IPS-18c (cell line): ENCODE data around the gene ELL2.
"Not testable (repeated sequence)": the region's sequence is repeated elsewhere in the genome, so short reads cannot be mapped to it uniquely, and the experiment has no call there.

Source experiments
- H3K4me3 ChIP-seq: 2 replicates; pipeline ENCODE4 v1.7.0; 2013; ENCODE audit warnings: low read depth, mild to moderate bottlenecking, low read length, moderate library complexity; ENCODE audit not compliant: insufficient read depth
- H3K9me3 ChIP-seq: one replicate; pipeline ENCODE4 v1.6.1; 2013; ENCODE audit warnings: mild to moderate bottlenecking, low read length, moderate library complexity; ENCODE audit not compliant: control insufficient read depth, insufficient read depth

The ELL2 gene

DNA sequence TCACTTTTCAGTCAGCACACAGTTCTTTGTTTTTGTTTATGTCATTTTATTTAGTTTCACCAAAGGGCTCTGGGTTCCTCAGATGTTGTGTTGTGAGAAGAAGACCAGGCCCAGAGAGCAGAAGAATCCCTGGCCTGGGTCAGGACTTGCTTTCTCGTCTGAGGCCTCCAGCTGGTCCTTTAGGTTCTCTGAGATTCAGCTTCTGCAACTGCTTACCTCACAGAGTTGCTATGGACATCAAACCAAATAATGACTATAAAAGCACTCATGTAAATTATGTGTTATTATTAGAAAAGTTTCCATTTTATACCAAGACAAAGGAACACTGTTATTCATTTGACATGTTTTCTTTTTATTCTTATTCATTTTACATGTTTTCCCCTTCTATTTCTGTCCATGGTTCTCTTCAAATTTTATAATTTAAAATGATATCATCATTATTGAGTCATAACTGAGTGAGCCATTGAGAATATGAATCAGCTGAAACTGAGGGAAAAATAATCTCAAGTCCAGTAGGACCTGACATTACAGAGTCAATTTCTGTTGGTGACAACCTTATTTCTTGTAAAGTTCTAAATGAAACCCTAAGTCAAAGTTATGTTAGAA, 95.1 kb downstream of the ELL2 start:
- Histone ChIP-seq H3K9me3 (no peaks in the 10 kb centered on the region), H3K4me3 (no peak overlapping the region)

DNA sequence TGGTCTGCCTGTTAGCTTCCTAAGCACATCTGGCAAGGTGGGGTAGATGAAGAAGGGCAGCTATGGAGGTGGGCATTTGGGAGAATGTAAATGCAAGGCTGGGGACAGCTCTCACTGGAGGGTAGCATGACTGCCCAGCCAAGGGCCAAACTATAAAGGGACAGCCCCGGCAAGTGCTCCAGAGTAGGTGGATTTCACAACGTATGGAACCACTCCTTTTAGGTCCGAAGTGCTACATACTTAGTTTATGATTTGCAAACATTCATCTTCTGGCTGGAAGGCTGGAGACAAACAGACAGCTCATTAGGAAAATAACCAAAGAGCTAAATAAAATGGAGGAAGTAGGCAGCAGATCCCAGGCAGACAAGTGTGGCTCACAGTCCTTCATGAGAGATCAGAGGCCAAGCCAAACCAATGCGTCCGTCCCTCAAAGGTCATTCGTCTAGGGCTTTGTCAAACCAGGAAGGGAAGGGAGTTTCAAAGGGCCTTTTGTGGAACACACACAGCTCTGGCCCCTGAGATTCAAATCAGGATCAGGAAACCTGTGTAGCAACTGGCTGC, 96.6 kb downstream of the ELL2 start:
- Histone ChIP-seq H3K4me3 (no peak overlapping the region), H3K9me3 (no peaks in the 10 kb centered on the region)

GRCh38 chr5:95864456-95864855, 97.2 kb downstream of the ELL2 start:
- Histone ChIP-seq H3K4me3 (no peak overlapping the region), H3K9me3 (no peaks in the 10 kb centered on the region)

DNA sequence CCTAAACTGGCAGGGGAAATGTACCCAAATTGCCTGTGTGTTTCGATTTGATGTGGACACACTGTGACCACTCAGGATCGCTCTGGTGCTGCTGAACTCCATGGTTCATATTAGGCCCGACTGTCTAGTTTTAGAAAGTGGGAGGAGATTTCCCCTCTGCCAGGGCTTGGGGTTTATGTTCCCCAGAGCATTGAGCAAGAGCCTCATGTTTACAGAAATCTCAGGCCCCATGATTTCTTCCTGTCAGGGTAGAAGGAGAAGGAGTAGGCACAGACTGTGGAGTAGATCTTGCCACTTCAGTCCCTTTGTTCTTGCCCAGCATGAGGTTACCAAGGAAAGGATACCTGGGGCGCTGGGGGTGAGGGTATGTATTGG, 98.3 kb downstream of the ELL2 start:
- H3K4me3 ChIP-seq = no peak overlapping the region

DNA sequence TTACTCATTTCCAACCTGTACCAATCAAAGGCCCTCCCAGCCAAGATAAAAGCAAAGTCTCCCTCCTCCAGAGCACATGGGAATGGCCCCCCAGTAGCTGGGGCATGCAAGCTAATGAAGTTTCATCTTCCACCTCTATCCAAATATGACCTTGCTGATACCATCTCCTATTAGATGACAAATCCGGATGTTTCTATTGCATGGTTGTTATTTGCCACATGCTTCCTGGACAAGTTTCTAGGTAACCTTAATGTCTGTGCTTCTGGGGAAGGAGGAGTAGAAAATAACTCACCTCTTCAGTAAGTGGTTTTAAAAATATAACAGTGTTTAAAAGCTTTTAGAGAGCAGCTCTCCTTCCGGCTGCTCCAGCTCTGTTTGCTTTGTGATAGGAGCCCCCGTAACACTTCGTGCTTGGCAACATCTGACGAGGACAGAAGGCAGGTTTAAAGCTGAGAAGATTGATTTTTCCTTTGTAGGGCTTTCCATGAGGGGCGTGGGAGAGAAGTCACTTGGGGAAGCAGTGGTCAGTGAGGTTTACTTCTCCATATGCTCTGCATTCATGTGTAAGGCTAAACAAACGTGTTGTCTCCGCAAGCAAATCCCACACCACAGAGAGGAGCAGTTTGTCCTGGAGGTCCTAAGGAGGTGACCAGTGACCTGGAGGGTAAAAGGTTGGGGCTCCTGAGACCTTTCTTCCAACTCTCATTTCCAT, 98.8 kb downstream of the ELL2 start:
- H3K9me3 ChIP-seq = no peaks in the 10 kb centered on the region
- no peak overlapping the region for H3K4me3 ChIP-seq

More for the DNA sequence above, 98.3 kb downstream of the ELL2 start:
- H3K9me3 ChIP-seq = no peaks in the 10 kb centered on the region

GRCh38 chr5:95861864-95862561, 99.6 kb downstream of the ELL2 start:
- no peak overlapping the region for H3K4me3 ChIP-seq
- H3K9me3 ChIP-seq = no peaks in the 10 kb centered on the region

GRCh38 chr5:95861221-95861863, 100.3 kb downstream of the ELL2 start:
- H3K4me3 ChIP-seq = no peak overlapping the region
- no peaks in the 10 kb centered on the region for H3K9me3 ChIP-seq

- Histone ChIP-seq H3K9me3 (no peaks in the 10 kb centered on the region), H3K4me3 (no peak overlapping the region)
These were observed 102.0 kb downstream of the ELL2 start for GRCh38 chr5:95859661-95860060.

- Histone ChIP-seq H3K4me3 (no peak overlapping the region; the same call in 1 of the 2 replicates), H3K9me3 (peaks cover 2% of the 10 kb centered on the region)
These were observed 102.7 kb downstream of the ELL2 start for GRCh38 chr5:95858661-95859595.

DNA sequence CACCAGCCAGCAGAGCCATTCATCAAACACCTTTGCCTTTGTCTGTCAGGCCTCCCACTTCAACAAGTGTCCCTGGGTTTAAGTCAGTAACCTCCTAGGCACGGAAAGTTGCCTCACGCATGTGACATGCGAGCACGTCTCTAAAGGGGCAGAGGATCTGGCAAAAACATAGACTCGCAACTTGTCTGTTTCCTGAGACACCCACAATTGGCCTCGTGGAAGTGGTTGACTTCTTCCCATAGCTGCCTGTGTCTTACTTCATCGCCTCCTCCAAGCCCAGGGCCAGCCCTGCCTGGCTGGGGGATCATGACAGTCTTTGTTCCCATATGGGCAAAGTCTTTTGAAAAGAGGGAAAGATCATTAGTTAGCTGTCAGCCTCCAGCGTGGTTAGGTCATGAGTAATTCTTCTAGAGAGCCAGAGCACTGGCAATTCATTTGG, 103.6 kb downstream of the ELL2 start:
- H3K9me3 ChIP-seq = peaks cover 2% of the 10 kb centered on the region
- H3K4me3 ChIP-seq = no peak overlapping the region

GRCh38 chr5:95857185-95857945, 104.3 kb downstream of the ELL2 start:
- peaks cover 2% of the 10 kb centered on the region for H3K9me3 ChIP-seq

GRCh38 chr5:95856501-95856981, 105.1 kb downstream of the ELL2 start:
- H3K9me3 ChIP-seq = peaks cover 2% of the 10 kb centered on the region
- H3K4me3 ChIP-seq = no peak overlapping the region

More at GRCh38 chr5:95857185-95857945, 104.3 kb downstream of the ELL2 start:
- H3K4me3 ChIP-seq = no peak overlapping the region

GRCh38 chr5:95853490-95853889, 108.2 kb downstream of the ELL2 start:
- no peak overlapping the region for H3K4me3 ChIP-seq
- peaks cover 2% of the 10 kb centered on the region for H3K9me3 ChIP-seq

DNA sequence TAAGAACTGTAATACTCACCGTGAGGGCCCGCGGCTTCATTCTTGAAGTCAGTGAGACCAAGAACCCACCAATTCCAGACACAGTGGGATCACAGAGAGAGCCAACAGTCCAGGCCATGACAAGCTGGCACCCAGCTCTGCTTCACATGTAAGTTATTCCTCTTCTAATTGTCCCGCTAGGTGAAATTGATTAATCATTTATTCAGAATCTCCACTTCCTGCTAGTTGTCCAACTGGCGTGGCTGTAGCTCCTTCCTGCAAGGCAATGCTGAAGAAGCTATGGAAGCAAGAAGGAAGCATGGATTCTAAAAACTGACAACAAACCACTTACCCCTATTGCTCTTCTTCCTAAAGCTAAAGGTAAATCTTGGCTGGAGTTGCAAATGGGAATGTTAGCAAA, 109.1 kb downstream of the ELL2 start:
- no peak overlapping the region for H3K4me3 ChIP-seq
- H3K9me3 ChIP-seq = peaks cover 2% of the 10 kb centered on the region

GRCh38 chr5:95851141-95851540, 110.5 kb downstream of the ELL2 start:
- H3K4me3 ChIP-seq, H3K9me3 ChIP-seq: not testable (repeated sequence)

DNA sequence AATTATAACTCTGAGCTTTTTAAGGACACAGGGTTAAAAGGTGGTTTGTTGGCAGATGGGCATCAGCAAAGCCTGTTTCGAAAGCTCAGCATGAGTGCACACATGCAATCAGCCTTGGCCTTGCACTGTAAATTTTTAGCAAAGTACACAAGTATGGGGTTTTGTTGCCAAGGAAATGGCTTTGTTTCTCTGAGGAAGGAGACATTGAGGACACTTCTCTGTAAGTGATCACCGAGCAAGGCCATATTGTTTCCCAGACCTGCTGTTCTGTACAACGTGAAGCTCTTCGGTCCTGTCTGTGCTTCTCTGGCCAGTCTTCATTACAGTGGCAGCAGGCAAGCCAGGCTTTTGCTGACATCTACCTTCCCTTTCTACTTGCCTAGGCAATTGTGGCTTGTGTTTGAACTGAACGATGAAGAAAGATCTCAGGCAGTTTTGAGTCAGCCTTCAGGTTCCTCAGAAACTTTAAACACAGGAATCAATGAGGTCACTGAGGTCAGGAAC, 111.2 kb downstream of the ELL2 start:
- Histone ChIP-seq H3K4me3 (no peak overlapping the region), H3K9me3 (peaks cover 2% of the 10 kb centered on the region)
